GM10248 (cell line): ENCODE data around the gene LRRC51.

Experiments used
- CTCF ChIA-PET: fragments of 300-600 bp; sonication (Branson Sonifier 250); formaldehyde crosslinking; extraction: SDS; loops from one replicate; lab custom pipeline; 2021; ENCODE audit warnings: antibody characterized with exemption; lab: Yijun Ruan, JAX
- POLR2A ChIA-PET: fragments of 350-650 bp; sonication (Branson Sonifier 250); formaldehyde crosslinking; extraction: SDS; loops from one replicate; lab custom pipeline; 2020; ENCODE audit warnings: antibody characterized with exemption; lab: Yijun Ruan, JAX
- DNase-seq: peaks from one replicate; pipeline ENCODE4 v3.0.0; 2012; ENCODE audit errors: extremely low spot score
- TF ChIP-seq, protein P1 (sequence below): IDR thresholded peaks from 2 replicates; pipeline ENCODE4 v1.5.1; 2012; ENCODE audit warnings: mild to moderate bottlenecking, low read depth; ENCODE audit errors: extremely low read depth, missing control alignments, control extremely low read depth

The LRRC51 gene

DNA sequence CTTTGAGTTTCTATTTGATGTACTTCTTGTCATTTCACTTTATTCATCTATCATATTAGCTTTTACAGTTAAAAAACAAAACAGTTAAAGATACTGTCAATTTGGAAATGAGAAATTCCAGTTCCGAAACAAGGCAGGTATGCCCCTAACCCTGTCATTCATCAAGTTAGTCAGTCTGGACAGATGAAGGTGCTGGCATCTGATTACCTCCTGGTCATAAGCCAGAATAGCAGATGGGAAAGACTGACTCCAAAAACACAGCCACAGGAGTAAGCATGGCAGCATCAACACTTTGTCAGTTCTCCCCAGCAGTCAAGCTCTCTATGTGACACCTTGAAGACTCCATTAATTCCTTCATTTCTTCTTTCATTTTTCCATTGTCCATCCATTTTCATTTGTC lies 4.3 kb downstream of the LRRC51 start:
- TF ChIP-seq, protein P1, sequence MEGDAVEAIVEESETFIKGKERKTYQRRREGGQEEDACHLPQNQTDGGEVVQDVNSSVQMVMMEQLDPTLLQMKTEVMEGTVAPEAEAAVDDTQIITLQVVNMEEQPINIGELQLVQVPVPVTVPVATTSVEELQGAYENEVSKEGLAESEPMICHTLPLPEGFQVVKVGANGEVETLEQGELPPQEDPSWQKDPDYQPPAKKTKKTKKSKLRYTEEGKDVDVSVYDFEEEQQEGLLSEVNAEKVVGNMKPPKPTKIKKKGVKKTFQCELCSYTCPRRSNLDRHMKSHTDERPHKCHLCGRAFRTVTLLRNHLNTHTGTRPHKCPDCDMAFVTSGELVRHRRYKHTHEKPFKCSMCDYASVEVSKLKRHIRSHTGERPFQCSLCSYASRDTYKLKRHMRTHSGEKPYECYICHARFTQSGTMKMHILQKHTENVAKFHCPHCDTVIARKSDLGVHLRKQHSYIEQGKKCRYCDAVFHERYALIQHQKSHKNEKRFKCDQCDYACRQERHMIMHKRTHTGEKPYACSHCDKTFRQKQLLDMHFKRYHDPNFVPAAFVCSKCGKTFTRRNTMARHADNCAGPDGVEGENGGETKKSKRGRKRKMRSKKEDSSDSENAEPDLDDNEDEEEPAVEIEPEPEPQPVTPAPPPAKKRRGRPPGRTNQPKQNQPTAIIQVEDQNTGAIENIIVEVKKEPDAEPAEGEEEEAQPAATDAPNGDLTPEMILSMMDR: no peak
- POLR2A ChIA-PET: interaction anchor here (0.7 kb wide), 1 partner anchor 58 kb away, joined by 3 read pairs; no protein-coding TSS in a partner anchor
- CTCF ChIA-PET: interaction anchor here (1.2 to 4.8 kb wide), 7 partner anchors 13 to 69 kb away, joined by 3 to 52 read pairs (median 10); no protein-coding TSS in a partner anchor
- no peak for DNase-seq

DNA sequence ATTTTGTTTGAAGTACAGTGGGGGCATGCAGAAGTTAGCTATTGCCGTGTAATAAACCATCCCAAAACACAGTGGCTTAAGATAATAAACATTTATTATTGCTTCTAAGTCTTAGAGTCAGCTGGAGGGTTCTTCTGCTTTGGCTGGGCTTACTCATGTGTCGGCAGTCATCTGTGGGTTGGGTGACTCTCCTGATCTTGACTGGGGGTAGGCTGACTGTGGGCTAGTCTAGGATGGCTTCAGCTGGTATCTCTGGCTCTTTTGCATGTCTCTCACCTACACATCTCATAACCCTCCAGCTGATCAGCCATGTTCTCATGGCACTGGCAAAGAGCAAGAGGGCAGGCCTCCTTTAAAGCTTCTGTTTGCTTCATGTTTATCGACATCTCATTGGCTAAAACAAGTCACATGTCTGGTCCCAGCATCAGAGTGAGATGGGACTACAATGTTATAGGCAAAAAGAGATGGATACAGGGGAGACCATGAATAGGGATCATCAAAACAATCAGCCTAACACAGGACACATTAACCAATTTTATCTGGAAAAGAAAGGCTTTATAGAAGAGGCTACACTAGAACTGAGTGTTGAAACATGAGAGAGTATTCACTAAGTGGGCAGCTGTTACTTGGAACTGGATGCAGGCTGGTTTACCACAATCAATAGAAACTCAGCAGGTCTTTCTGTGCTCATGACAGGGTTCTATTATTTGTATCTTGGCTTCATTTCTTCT lies 5.1 kb downstream of the LRRC51 start:
- CTCF ChIA-PET: interaction anchor here (1.2 to 4.8 kb wide), 11 partner anchors 11 to 108 kb away, joined by 3 to 52 read pairs (median 7); no protein-coding TSS in a partner anchor
- DNase-seq: no peak
- TF ChIP-seq, protein P1: no peak
- POLR2A ChIA-PET: interaction anchor here (0.6 kb wide), 1 partner anchor 27 kb away, joined by 3 read pairs; the partner anchor contains the start of gene ANAPC15

DNA sequence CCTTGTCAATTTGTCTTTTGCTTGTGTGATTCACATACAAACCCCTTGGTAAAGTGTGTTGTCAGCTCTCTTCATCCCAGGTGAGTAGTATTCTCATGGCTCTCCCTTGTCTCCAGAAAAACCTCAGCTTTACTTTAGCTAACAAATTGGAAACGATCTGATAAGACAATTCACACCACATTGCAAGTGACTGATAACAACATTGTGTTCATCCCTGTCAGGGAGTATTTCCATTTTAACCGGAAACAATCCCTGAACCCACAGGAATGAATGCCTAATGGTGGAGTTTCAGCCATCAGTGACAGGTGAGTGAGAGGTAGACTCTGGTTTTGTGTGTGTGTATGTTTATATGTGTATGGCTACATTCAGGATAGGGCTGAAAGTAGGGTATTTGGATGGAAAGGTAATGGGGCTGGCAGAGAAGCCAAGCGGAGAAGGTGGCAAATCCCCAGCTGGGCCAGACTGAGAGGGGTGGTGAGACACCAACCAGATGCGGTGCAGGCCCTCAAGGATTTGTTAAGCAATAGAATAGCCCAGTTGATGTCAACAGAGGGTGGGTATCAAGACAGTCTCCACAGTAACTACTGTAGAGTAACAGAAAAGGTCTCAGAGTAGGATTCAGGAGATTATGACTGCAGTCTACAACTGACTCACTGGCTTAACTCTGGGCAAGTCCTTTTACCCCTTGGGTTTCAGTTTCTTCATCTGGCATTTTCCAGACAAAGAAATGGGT lies 7.6 kb downstream of the LRRC51 start:
- CTCF ChIA-PET: interaction anchor here (2.8 to 4.1 kb wide), 2 partner anchors 20 to 63 kb away, joined by 8 to 49 read pairs; no protein-coding TSS in a partner anchor

DNA sequence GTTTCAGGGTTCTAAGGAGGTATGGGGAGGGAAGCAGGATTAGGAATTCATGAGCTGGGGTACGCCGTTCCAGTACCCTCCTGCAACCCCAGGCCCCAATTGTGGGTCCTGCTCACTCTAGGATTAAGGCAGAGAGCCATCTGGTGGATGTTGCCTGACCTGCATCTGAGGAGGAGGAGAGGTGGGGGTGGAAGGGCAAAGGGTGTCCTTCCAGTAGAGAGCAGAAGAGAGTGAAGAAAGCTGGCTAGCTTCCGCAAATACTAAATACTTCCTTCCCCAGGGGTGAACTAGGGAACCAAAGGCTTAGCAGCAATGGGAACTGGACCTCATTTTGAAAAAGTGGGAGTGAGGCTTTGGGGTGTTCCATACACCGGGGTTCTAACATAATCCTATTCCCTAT lies 10.6 kb downstream of the LRRC51 start:
- ChIA-PET CTCF (interaction anchor here (0.7 to 10.3 kb wide), 29 partner anchors 9 to 339 kb away, joined by 3 to 208 read pairs (median 7); partner anchors contain the start of genes ANAPC15, FOLR3, LAMTOR1 and TOMT), POLR2A (interaction anchor here (0.9 to 1.0 kb wide), 2 partner anchors 9 to 11 kb away, joined by 3 read pairs; partner anchors contain the start of gene LAMTOR1)
- peak; percentile 78 for DNase-seq
- TF ChIP-seq, protein P1: peak; percentile 79

More for the DNA sequence above, 7.6 kb downstream of the LRRC51 start:
- TF ChIP-seq, protein P1: no peak
- no peak for DNase-seq
- POLR2A ChIA-PET: no interaction called here

DNA sequence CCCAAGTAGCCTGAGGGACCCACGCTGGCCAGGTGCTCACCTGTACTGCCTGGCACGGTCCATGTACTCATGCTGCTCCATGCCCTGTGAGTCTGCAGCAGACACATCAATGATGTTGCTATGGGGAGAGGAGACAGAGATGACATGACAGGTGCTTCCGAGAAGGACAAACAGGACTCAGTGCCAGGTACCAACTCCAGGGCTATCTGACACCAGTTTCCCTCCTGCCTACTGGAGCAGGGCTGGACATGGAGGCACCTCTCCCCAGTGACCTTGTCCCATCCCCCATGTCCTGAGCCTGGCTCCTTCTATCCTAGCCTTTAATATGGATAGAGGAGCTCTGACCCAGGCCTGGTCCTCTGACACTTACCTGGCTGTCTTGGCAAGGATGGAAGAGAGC lies 18.1 kb downstream of the LRRC51 start:
- TF ChIP-seq, protein P1: no peak
- CTCF ChIA-PET: interaction anchor here (1.2 to 10.3 kb wide), 5 partner anchors 8 to 75 kb away, joined by 3 to 208 read pairs (median 50); no protein-coding TSS in a partner anchor
- no peak for DNase-seq
- POLR2A ChIA-PET: interaction anchor here (0.6 to 1.0 kb wide), 2 partner anchors 30 to 1045 kb away, joined by 3 read pairs; no protein-coding TSS in a partner anchor

DNA sequence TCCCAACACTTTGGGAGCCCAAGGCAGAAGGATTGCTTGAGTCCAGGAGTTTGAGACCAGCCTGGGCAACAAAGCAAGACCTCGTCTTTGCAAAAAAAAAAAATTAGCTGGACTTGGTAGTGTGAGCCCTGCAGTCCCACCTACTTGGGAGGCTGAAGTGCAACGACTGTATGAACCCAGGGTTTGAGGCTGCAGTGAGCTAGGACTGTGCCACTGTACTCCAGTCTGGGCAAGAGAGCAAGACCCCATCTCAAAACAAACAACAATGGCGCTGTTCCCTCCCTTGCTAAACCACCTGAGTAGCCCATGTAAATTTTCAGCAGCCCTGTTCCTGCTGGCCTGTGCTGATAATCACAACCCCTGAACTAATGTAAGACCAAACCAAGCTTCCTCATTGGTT lies 19.4 kb downstream of the LRRC51 start:
- DNase-seq: no peak
- ChIA-PET CTCF (interaction anchor here (1.4 to 7.5 kb wide), 6 partner anchors 9 to 75 kb away, joined by 3 to 52 read pairs (median 14); partner anchors contain the start of gene LRRC51), POLR2A (interaction anchor here (0.6 to 0.9 kb wide), 3 partner anchors 9 to 197 kb away, joined by 3 read pairs; no protein-coding TSS in a partner anchor)
- TF ChIP-seq, protein P1: no peak
